ENCODE data around the gene FAM107B. TPM values are rescaled to one million over a fixed set of nuclear protein-coding genes. Genes with fewer than 3 reads are reported as not detected.

The FAM107B gene
- total RNA-seq, 4 donors from 2014 or later, result 31.5 to 59.0 (median 39.3) TPM

DNA sequence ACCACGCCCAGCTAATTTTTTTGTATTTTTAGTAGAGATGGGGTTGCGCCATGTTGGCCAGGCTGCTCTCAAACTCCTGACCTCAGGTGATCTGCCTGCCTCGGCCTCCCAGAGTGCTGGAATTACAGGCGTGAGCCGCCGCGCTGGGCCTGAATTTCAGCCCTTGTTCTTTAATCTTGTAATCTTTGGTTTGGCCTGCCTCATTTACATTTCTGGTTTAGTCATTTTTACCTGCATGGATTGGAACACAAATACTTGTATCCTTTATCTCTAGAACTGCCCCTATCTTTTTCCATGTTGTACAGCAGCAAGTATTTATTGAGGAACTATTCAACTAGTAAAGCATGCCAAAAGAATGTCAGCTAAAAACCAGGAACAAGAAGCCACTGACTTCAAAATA, 248.4 kb downstream of the FAM107B start:
- TF ChIP-seq CTCF (IDR thresholded peaks at IDR 0.05; ENCODE audit: low read depth), result no peak

GRCh38 chr10:14524691-14525324, 249.9 kb downstream of the FAM107B start:
- TF ChIP-seq CTCF (IDR thresholded peaks at IDR 0.05; ENCODE audit: low read depth), result no peak

DNA sequence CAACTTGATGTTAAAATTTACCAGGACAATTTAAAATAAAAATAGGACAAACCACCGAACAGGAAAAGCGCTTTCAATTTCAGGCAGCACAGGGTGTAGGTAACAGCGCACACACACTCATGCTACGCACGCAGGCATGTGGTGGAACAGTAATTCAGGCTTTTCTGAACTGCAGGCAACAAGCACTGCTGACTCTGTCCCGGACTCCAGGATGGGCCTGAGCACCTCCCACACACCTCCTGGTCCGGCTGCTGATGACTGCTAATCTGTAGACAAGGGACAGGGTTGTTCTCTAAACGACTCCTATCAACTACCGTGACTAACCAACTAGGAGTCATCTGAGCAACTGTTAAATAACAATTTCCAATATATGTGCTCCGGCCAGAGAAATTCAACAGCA, 251.4 kb downstream of the FAM107B start:
- no peak for TF ChIP-seq CTCF (IDR thresholded peaks at IDR 0.05; ENCODE audit: low read depth)

DNA sequence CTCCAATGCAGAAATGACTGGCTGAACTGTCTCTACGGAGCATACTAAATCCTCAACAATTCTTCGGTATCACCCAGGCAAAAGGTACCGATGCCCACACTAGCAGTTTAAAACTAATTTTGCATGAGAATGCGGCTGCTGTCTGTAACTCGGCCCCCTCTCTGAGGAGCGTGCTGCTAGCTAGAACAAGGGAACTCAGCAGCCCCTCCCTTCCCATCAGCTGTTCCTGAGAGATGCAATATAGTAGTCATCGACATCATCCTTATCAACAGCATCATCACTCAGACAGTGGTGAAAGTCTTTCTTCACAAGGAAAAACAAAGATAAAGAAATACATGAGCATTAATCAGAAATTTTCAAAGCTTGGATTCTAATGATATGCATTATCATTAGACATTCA, 254.9 kb downstream of the FAM107B start:
- no peak for TF ChIP-seq CTCF (IDR thresholded peaks at IDR 0.05; ENCODE audit: low read depth)

GRCh38 chr10:14518149-14518548, 256.5 kb downstream of the FAM107B start:
- no peak for TF ChIP-seq CTCF (IDR thresholded peaks at IDR 0.05; ENCODE audit: low read depth)

DNA sequence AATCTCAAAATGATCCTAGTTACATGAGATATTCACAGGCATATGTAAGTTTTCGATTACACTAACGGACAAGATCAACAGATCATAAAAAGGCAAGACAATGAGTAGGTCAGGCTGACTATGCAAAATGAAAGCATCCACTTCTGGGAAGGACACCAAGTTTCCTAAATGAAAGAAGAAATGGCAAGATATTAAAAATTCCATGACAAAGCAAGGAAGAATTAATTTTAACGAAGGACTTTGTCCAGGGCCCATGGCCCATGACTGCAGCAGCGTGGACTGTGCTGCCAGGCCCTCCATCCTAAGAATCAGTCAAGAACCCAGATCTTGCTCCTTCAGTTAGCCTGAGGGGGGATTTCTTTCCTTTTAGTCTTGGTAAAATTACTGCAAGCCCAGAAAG, 261.6 kb downstream of the FAM107B start:
- no peak for TF ChIP-seq CTCF (IDR thresholded peaks at IDR 0.05; ENCODE audit: low read depth)

DNA sequence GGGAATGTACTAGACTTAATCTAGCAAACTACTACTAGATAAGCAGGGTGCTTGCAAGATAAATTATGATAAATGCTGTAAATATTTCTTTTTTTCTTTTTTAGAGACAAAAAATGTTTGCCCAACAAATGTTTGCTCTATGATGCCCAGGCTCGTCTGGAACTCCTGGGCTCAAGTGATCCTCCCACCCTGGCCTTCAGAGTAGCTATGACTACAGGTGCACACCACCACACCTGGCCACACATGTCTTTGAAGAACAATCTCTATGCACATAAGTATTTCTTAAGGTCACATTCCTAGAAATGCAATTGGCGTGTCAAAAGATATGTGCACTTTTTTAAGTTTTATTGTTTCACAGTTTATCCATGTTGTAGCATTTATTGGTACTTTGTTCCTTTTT, 264.4 kb downstream of the FAM107B start:
- TF ChIP-seq CTCF (IDR thresholded peaks at IDR 0.05; ENCODE audit: low read depth), result no peak

Measured in subcutaneous adipose tissue (tissue), 4 donors.